Fibroblast of lung (primary cell): ENCODE measurements around the gene OR8K1.

Experiments
- EZH2 ChIP-seq: IDR thresholded peaks from 2 replicates; pipeline ENCODE4 v1.5.1; 2012; ENCODE audit warnings: low read length, control low read depth, mild to moderate bottlenecking; ENCODE audit errors: missing control alignments
- TF ChIP-seq, protein P1 (sequence below), 2 donors: IDR thresholded peaks in 1 of 2; conservative IDR thresholded peaks in 1 of 2; 1 replicate in 1 of 2; 2 replicates in 1 of 2; pipeline ENCODE4 v1.5.1; 2011 to 2012; ENCODE audit warnings: low read length in 2 of 2, control low read depth in 1 of 2, inconsistent platforms in 1 of 2, low read depth in 1 of 2, mild to moderate bottlenecking in 1 of 2

DNA sequence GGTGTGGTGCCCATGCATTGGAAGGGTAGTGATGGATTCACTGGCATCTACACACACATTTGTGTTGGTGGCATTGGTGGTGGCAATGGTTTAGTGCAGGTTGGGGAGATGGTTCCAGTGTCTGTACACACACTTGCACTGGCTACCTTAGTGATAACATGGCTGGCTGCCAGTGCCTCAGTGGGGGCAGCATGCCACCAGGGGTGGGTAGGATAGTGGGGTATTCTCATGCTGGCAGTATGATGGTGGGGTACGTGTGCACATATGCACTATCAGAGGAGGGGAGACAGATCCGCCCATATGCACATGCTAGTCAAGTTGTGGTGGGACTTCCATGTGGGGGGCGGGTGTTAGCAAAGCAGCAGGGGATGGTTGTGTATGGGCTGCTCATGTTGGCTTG is 38.0 kb upstream of the OR8K1 start:
- TF ChIP-seq, protein P1, sequence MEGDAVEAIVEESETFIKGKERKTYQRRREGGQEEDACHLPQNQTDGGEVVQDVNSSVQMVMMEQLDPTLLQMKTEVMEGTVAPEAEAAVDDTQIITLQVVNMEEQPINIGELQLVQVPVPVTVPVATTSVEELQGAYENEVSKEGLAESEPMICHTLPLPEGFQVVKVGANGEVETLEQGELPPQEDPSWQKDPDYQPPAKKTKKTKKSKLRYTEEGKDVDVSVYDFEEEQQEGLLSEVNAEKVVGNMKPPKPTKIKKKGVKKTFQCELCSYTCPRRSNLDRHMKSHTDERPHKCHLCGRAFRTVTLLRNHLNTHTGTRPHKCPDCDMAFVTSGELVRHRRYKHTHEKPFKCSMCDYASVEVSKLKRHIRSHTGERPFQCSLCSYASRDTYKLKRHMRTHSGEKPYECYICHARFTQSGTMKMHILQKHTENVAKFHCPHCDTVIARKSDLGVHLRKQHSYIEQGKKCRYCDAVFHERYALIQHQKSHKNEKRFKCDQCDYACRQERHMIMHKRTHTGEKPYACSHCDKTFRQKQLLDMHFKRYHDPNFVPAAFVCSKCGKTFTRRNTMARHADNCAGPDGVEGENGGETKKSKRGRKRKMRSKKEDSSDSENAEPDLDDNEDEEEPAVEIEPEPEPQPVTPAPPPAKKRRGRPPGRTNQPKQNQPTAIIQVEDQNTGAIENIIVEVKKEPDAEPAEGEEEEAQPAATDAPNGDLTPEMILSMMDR (conservative IDR thresholded peaks at IDR 0.05 in 1 of 2, IDR thresholded peaks at IDR 0.05 in 1 of 2; ENCODE audit: low read depth in 1 of 2, low read length in 2 of 2) = no peak
- TF ChIP-seq EZH2 = no peak
